Hematopoietic multipotent progenitor cell treated with erythropoietin and hydrocortisone succinate and interleukin-3 and kit ligand, for 6 days (in vitro differentiated cells): Measurements from ENCODE around the gene ALDH4A1.
"Not testable (repeated sequence)": the region's sequence is repeated elsewhere in the genome, so short reads cannot be mapped to it uniquely, and the experiment has no call there.

ENCODE experiments used
- DNase-seq: peaks from one replicate; pipeline ENCODE4 v3.0.0-alpha.2; 2015

ALDH4A1 gene

DNA sequence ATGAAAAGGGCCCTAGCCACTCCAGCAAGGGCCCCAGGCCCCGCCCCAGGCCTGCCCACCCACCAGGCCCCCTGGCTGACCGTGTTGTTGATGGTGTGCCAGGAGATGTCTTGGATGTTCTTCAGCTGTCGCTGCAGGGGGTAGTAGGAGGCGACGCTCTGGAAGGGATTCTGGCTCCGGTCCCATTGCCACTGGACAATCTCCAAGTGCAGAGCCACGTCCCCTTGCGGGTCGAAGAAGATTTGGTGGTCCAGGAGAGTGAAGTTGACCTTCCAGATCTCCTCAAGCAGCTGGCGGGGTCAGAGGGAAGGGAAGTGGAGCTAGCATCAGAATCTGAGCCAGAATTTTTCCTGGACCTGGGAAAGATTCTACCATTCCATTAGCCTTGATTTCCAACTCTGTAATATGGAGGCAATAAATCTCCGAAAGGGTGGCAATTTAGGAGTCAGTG is 53.1 kb downstream of the ALDH4A1 start:
- DNase-seq = no peak

DNA sequence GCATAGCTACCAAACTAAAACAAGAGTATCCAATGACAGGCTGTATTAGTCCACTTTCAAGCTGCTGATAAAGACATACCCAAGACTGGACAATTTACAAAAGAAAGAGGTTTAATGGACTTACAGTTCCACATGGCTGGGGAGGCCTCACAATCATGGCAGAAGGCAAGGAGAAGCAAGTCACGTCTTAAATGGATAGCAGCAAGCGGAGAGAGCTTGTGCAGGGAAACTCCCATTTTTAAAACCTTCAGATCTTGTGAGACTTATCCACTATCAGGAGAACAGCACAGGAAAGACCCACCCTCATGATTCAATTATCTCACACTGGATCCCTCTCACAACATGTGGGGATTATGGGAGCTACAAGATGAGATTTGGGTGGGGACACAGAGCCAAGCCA is 54.6 kb downstream of the ALDH4A1 start:
- not testable (repeated sequence) for DNase-seq

DNA sequence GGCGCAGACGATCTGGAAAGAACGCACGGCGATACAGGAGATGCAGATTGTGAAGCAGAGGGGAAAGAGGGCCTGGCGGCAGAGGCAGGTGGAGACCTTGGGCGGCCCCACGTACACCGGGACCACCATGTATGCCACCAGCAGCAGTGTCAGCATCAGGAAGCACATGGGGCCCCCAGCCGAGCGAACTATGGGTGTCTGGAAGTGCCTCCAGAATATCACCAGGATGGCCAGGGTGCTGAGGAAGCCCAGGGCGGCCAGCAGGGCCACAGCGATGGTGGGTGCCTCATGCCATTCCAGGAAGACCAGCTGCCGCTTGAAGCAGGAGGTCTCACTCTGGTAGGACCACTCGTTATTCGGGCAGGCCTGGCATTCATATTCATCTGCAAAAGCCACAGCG is 62.2 kb downstream of the ALDH4A1 start:
- DNase-seq = no peak

DNA sequence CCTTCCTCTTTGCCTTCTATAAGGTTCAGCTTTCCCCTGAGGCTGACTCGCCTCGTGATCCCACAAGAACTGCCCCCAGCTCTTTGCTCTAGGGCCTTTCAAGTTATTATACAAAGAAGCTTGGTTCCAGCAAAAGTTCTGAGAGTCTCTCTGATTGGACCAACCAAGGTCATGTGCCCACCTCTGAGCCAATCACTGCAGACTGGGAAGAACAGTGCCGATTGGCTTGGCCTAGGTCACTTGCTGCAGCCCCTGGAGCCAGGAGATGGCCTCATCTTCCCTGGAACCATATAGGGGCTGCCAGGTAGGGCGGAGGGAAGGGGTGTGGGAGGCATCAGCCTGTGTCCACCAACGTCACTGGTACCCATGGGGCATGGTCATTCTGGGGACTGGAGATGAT is 65.7 kb downstream of the ALDH4A1 start:
- DNase-seq = no peak

DNA sequence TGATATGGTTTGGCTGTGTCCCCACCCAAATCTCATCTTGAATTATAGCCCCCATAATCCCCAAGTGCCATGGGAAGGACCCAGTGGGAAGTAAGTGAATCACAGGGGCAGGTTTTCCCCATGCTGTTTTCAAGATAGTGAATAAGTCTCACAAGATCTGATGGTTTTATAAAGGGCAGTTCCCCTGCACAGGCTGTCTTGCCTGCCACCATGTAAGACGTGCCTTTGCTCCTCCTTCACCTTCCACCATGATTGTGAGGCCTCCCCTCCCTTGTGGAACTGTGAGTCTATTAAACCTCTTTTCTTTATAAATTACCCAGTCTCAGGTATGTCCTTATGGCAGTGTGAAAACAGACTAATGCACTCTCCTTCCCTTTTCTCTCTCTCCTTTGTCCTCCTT is 70.0 kb downstream of the ALDH4A1 start:
- not testable (repeated sequence) for DNase-seq

DNA sequence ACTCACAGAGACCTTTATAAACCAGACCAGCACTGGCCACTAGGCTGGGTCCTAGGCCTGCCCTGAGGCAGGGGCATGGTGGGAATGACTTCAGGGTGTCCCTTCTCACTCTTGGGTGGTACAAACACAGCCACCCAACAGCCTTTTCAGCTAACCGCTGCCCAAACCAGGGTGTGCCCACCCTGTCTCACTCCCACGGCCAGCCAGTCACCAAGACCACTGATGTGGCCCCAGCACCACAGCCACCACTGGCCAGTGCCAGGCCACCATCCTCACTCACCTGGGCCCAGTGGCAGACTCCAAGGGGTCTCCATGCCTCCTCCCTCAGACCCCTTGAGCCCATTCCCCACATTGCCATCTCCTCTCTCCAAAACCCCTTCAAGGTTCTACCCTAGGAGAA is 70.7 kb downstream of the ALDH4A1 start:
- no peak for DNase-seq

DNA sequence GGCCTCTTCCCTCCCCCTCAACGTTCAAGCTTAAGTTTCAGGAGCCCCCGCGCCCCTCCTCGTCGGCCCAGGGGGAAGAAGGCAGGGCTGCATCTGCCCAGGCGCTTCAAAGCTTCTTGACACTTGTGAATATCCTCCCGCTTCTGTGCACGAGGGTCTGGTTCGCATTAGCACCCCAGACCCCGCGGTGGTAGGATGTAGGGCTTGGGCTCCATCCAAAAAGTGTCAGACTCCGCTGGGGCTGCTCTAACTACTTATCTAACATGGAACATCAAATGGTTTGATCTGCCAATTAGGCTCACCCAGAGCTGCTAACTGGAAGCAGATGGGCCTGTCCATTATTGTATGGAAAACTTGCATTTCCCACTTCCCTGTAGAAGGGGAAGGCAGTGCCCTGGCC is 71.8 kb downstream of the ALDH4A1 start:
- no peak for DNase-seq

DNA sequence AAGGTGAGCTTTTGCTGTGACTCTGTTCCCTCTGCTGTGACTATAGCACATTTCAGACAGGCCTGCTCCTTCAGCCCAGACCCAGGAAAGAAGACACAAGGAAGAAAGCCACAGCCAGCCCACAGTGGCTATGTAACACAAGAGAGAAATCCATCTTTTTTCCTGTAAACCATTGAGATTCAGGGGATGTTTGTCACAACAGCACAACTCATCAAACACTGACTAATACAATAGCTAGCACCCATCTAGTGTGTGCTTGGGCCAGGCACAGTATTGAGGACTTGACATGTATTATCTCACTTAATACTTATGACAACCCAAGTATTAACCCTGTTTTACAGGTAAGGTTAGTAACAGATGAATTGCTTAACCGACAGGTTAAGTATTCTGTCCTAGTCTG is 72.7 kb downstream of the ALDH4A1 start:
- DNase-seq = no peak

DNA sequence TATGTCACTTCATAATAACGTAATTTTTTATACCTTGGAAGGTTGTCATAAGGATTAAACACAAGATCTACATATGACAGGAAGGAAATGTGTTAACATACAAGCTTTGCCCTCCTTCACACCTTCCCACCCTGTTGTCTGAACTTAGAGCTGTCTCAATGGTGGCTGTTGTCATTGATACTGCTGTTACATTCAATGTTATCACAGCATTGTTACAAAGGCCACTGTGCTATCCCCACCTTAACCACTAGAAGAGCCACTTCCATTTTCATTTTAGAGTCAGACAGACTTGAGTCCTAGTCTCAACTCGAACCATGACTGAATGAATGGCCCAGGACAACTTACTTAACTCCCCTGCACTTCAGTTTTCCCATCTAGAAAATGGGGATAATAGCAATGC is 74.1 kb downstream of the ALDH4A1 start:
- no peak for DNase-seq

DNA sequence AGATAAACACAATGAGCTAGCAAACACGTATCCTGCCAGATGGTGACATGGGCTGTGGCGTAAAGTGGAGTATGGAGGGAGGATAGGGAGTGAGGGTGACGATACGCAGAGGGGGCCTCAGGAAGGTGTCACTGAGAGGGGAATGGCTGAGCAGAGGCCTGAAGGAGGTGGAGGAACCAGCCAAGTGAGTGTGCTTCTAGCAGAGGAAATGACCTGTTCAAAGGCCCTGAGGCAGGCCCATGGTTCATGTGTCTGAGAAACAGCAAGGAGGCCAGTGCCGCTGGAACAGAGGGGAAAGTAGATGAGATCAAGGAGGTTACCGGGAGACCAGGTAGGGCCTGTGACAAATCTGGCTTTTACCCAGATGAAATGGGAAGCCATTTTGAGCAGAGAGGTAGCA is 78.9 kb downstream of the ALDH4A1 start:
- no peak for DNase-seq
